ENCODE data around the gene FMNL3.

- TF ChIP-seq CTCF (conservative IDR thresholded peaks at IDR 0.05; ENCODE audit: low read depth in 2 of 2) (no peak), NANOG (IDR thresholded peaks at IDR 0.05; ENCODE audit: borderline replicate concordance) (no peak), POLR2AphosphoS5 (IDR thresholded peaks at IDR 0.05; ENCODE audit: low read depth) (no peak), ZNF114 (CRISPR knock-in tag; IDR thresholded peaks at IDR 0.05) (no peak), CREB1 (CRISPR knock-in tag; IDR thresholded peaks at IDR 0.05; ENCODE audit: low read depth) (no peak), EZH2phosphoT487 (IDR thresholded peaks at IDR 0.05; ENCODE audit: unreplicated experiment) (no peak)
Observed at GRCh38 chr12:49748800-49749199, 41.6 kb upstream of the FMNL3 start.
